Jurkat, Clone E6-1 (cell line): Measurements from ENCODE around the gene CFAP57.
"Not testable (repeated sequence)": the region's sequence is repeated elsewhere in the genome, so short reads cannot be mapped to it uniquely, and the experiment has no call there.

Source experiments
- DNase-seq: peaks from one replicate; pipeline ENCODE4 v3.0.0-alpha.2; 2011; ENCODE audit warnings: low read depth, low spot score
- H3K4me3 ChIP-seq: 2 replicates; pipeline ENCODE4 v1.5.1; 2011; ENCODE audit warnings: mild to moderate bottlenecking, low read length, control low read depth, moderate library complexity

Gene CFAP57

GRCh38 chr1:43165765-43166164 is 6.4 kb upstream of the CFAP57 start:
- DNase-seq: no peak
- no peak overlapping the region for H3K4me3 ChIP-seq

DNA sequence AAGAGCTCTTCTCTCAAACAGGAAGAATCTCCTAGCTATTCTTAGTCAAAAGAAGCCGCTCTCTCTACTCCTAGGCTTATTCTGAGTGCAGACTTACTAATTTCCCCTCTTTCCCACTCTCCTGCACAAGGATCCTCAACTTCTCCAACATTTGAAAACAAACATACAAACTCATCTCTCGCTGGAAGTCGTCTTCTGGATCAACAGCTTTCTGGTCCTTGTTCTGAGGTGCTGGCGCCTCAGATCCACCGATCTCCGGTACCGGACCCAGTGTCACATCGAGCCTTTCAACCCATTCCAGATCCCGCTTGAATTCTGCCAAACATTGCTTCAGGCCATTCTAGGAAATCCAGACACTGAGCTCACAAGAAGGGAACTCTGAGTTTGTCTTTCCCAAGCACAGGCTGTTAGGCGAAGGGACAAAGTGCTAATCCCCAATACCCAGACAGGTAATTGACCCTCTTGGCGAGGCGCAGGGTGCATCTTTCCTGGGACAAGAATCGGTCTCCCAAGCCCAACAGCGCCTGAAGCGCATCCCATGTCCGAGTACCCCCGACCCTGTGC is 736 bp upstream of the CFAP57 start:
- DNase-seq: no peak
- H3K4me3 ChIP-seq: peak overlapping the region; percentile 99

DNA sequence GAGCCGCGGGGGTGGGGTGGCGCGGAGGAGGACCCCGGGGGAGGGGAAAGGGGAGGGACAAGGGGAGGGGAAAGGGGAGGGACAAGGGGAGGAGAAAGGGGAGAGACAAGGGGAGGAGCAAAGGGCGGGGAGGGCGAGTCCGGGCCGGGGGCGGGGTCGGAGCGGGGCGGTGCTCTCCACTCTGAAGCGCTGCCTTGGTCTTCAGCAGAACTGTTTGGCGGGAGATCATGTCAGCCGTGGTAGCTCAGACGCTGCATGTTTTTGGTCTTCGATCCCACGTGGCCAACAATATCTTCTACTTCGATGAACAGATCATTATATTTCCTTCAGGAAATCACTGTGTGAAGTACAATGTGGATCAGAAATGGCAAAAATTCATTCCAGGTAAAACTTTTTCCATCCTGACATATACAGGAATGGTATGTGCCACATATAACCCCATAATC is 420 bp downstream of the CFAP57 start:
- DNase-seq: peak; percentile 84
- peak overlapping the region; percentile 99 for H3K4me3 ChIP-seq

DNA sequence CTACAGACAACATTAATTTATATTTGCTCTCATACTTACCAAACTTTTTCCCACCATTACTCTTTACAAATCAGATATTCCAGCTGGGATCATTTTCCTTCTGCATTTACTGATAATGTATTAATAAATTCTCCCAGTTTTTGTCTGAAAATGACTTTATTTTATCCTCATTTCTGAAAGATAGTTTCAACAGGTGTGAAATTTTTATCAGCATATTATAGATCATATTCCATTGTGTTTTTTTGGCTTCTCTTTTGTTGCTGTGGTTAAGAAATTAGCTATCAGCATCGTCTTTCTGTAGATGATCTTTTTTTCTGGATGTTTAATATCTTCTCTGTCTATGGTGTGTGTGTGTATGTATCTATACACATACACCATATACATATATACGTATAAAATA is 2.7 kb downstream of the CFAP57 start:
- no peak for DNase-seq
- no peak overlapping the region for H3K4me3 ChIP-seq

DNA sequence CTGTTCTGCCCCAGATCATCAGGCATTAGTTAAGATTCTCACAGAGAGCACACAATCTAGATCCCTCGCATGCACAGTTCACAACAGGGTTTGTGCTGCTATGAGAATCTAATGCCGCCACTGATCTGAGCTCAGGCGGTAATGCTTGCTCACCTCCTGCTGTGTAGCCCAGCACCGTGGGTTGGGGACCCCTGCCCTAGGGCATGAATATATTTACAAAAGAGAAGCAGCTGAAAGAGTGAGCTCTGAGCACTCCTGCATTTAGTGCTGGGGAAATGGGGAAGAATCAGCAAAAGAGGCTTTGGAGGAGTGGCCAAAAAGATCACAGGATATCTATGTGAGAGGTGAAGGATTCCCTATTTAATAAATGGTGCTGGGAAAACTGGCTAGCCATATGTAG is 5.6 kb downstream of the CFAP57 start:
- H3K4me3 ChIP-seq: no peak overlapping the region
- DNase-seq: no peak

DNA sequence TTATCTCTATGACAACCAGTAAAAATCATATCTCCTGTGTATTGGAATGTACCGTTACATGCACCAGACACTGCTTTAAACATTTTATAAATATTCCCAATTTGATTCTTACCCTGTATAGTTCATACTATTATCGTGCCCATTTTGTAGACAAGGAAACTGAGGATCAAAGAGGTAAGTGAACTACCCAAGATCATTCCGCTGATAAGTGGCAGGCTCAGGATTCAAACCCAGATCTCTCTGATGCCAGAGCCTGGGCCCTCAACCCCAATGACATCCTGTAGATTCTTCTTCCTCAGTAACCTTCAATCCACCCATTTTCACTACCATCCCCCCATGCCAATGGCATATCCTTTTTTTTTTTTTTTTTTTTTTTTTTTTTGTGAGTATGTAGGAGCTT is 12.3 kb downstream of the CFAP57 start:
- no peak overlapping the region for H3K4me3 ChIP-seq
- no peak for DNase-seq

- no peak for DNase-seq
- H3K4me3 ChIP-seq: no peak overlapping the region
Measured at GRCh38 chr1:43184995-43185394, 12.9 kb downstream of the CFAP57 start.

DNA sequence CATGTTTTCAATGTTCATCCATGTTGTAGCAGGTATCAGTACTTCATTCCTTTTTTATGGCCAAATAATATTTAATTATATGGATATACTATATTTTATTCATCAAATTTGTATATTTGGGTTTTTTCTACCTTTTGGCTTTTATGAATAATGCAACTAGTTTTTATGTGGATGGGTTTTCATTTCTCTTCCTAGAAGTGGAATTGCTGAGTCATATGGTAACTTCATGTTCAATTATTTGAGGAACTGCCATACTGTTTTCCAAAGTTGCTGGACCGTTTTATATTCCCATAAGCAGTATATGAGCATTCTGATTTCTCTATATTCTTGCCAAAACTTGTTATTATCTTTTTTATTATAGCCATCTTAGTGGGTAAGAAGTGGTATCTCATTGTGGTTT is 16.0 kb downstream of the CFAP57 start:
- DNase-seq: no peak
- no peak overlapping the region for H3K4me3 ChIP-seq

DNA sequence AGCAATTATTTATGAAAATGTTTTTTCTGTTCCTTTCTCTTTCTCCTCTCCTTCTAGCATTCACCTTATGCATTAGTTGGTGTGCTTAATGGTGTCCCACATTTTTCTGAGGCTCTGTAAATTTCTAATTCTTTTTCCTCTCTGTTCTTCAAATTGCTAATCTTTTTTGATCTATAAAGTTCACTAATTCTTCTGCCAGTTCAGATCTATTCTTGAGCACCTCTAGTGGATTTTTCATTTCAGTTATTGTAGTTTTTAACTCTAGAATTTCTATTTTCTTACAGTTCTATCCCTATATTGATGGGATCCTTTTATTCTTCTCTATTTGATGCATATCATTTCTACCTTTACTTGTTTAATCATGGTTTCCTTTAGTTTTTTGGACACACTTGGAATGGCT is 22.4 kb downstream of the CFAP57 start:
- DNase-seq: no peak

DNA sequence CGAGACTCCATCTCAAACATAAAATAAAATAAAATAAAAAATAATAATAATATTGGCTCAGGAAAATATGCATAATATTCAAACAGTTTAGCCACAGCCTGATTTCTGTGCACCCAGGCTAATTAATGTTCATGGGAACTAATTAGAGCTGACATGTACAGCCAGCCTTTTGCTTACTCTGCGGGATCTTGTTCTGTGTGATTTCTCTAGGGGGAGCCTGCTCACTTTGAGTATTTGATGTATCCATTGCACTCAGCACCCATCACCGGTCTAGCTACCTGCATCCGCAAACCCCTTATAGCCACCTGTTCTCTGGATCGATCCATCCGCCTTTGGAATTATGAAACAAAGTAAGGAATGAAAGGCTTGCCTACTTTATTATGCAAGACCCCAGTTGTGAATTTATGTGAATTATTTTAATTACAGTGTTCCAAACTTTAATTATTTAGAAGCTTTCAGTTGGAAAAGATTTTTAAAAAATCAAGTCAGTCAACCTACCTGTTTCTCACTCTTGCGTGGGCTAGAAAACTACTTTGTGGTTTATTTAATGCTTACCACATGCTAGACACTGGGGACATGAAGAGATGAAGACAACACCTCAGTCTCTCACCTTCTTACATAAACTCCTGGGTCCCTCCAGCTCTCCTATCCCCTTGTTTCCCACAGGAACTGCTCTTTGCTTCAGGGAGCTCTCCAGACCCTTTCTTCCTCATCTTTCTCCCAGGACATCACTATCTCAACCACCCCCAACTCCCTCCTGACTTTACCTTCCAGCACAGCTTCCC is 25.4 kb downstream of the CFAP57 start:
- no peak overlapping the region for H3K4me3 ChIP-seq
- DNase-seq: peak; percentile 7

More for the DNA sequence above, 22.4 kb downstream of the CFAP57 start:
- no peak overlapping the region for H3K4me3 ChIP-seq

DNA sequence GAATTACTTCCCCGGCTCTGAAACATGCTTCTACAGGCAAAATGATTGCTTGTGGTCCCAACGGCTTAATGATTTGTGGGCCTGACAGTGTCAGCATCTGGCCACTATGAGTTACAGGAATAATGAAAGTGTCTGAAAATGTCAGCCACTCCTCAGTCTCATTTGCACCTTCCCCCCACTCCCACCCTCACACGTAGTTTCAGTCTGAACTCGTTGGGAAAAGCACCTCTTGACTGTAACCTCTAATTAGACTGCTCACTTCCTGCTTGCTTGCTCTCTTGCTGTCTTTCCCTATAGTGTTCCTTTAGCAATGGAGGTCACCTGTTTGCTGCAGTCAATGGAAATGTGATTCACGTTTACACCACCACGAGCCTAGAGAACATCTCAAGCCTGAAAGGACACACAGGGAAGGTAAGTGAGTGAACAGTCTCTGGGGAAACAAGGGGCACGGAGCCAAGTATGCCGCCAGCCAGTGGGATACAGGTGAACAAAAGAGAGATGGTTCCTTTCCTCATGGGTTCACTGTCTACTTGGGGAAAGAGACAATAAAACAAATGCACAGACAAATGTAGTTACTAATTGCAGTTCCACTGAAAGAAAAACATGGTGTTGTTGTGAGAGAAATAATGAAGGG is 27.1 kb downstream of the CFAP57 start:
- no peak overlapping the region for H3K4me3 ChIP-seq
- DNase-seq: no peak

- H3K4me3 ChIP-seq: no peak overlapping the region
- DNase-seq: no peak
Measured at GRCh38 chr1:43203859-43204258, 31.7 kb downstream of the CFAP57 start.

GRCh38 chr1:43204394-43204793 is 32.3 kb downstream of the CFAP57 start:
- H3K4me3 ChIP-seq: no peak overlapping the region
- DNase-seq: no peak

GRCh38 chr1:43205671-43206070 is 33.5 kb downstream of the CFAP57 start:
- no peak for DNase-seq
- H3K4me3 ChIP-seq: no peak overlapping the region

GRCh38 chr1:43206600-43207228 is 34.6 kb downstream of the CFAP57 start:
- no peak for DNase-seq
- H3K4me3 ChIP-seq: no peak overlapping the region

DNA sequence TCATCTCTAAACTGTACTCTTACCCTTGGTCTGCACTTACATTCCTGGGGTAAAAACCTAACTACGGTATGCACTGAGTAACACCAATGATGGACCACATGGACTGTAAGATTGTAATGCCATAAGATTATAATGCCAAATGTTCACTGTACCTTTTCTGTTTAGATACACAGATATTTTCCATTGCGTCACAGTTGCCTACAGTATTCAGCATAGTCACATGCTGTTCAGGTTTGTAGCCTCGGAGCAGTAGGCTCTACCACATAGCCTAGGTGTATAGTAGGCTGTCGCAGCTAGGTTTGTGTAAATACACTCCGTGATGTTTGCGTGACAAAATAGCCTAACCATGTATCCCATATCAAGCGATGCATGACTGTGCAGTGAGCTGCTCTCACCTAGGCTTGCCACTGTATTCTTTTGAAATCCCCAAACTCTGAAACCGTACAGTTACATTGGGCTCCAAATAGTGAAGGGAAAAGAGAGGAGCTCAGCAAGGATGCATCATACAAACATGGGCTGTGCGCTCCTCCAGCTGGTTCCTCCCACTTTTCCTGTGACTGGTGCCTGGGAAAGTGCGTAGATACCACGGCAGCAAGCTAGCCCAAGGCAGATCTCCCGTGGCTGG is 35.2 kb downstream of the CFAP57 start:
- DNase-seq: no peak
- H3K4me3 ChIP-seq: no peak overlapping the region

GRCh38 chr1:43208277-43208676 is 36.1 kb downstream of the CFAP57 start:
- not testable (repeated sequence) for DNase-seq, H3K4me3 ChIP-seq

DNA sequence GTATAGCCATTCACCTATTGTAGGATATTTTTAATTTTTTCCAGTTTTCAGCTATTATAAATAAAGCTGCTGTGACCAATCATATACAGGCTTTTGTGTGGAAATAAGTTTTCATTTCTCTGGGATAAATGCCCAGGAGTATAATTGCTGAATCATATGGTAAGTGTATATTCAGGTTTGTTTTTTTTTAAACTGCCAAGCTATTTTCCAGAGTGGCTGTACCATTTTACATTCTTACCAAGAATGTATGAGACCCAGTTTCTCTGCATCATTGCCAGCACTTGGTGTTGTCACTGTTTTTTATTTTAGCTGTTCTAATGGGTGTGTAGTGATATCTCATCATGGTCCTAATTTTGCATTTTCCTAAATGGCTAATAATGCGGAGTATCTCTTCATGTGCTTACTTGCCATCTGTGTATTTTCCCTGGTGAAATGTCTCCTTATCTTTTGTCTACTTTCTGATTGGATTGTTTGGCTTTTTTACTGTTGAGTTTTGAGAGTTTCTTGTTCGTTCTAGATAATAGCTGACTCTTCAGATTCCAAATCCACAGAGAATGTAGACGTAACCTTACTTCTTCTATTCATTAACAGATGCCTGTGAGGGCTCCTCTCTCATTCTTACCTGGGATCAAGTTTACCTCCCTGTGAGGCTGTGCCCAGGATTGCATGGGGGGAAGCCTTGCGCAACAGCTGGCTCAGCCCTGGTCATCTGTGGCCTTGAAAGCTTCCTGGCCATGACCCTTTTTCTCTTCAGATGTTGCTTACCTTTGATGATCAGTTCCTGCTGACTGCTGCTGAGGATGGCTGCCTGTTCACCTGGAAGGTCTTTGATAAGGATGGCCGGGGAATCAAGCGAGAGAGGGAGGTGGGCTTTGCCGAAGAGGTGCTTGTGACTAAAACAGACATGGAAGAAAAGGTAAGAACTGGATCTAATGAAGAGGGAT is 42.6 kb downstream of the CFAP57 start:
- no peak overlapping the region for H3K4me3 ChIP-seq
- DNase-seq: no peak

- no peak overlapping the region for H3K4me3 ChIP-seq
- no peak for DNase-seq
Measured at GRCh38 chr1:43217747-43218146, 45.6 kb downstream of the CFAP57 start.
